Colonic mucosa (tissue), 4 donors: Measurements from ENCODE around the gene IL17D. TPM values are rescaled to one million over a fixed set of nuclear protein-coding genes. Genes with fewer than 3 reads are reported as not detected.

Experiments used
- DNase-seq: peaks from one replicate; pipeline ENCODE4 v3.0.0-alpha.2; 2020
- H3K27ac ChIP-seq: fragments of 200-600 bp; one replicate; pipeline ENCODE4 v1.8.0; 2021
- H3K27me3 ChIP-seq: fragments of 200-600 bp; one replicate; pipeline ENCODE4 v1.8.0; 2021
- H3K36me3 ChIP-seq: fragments of 200-600 bp; one replicate; pipeline ENCODE4 v1.8.0; 2021
- H3K4me1 ChIP-seq: fragments of 200-600 bp; one replicate; pipeline ENCODE4 v1.8.0; 2021; ENCODE audit warnings: mild to moderate bottlenecking
- H3K4me3 ChIP-seq: fragments of 200-600 bp; one replicate; pipeline ENCODE4 v1.8.0; 2021
- H3K9ac ChIP-seq, 2 donors: one replicate each; pipeline ENCODE4 v1.7.0; 2013; ENCODE audit warnings: control low read depth in 2 of 2, low read depth in 2 of 2, low read length in 2 of 2
- H3K9me3 ChIP-seq: fragments of 200-600 bp; one replicate; pipeline ENCODE4 v1.8.0; 2021
- CTCF ChIP-seq: fragments of 200-600 bp; IDR thresholded peaks from one replicate; pipeline ENCODE4 v1.8.0; 2022; ENCODE audit warnings: antibody characterized with exemption, mild to moderate bottlenecking
- intact Hi-C: fragments of 100-400 bp; cut with DNase I; formaldehyde crosslinking; loops from one replicate; pipeline ENCODE4 v1.14.1; 2022
- total RNA-seq, 2 donors: library from RNA; stranded (reverse); fragmentation: NEBNext Ultra II Directional in 1 of 2; extraction: Animal tissue kit (Norgen Biotek cat#: 25700) in 1 of 2; gene quantifications; one replicate each; pipeline ENCODE4 v1.2.1, GENCODE V29; 2021
- donor health status: healthy.
- donor health status: DM: no; HTN: no; CAD: no.
- donor health status: DM: no; HTN: no; CAD: no.

Gene IL17D
- total RNA-seq, 2 donors from 2014 or later, result 0.49 to 0.93 TPM

- Histone ChIP-seq H3K27me3 (no peaks in the 10 kb centered on the region), H3K36me3 (no peaks in the 10 kb centered on the region), H3K9ac (no peak overlapping the region), H3K27ac (no peak overlapping the region), H3K9me3 (no peaks in the 10 kb centered on the region), H3K4me3 (no peak overlapping the region), H3K4me1 (peaks cover 5% of the 10 kb centered on the region)
- no peak for DNase-seq
- intact Hi-C loops, result no loop called here
- TF ChIP-seq CTCF, result no peak
Measured at GRCh38 chr13:20769834-20770233, 66.3 kb downstream of the IL17D start.

Other genes with a start within 250 kb of the IL17D start
- 100 to 1,000 TPM in 1 of 2 donors, 10 to 100 TPM in 1; 64.6 to 144 TPM for gene CRYL1, start 177.8 kb upstream of the IL17D start, total RNA-seq
- gene IFT88, start 136.5 kb upstream of the IL17D start, total RNA-seq, result 10 to 100 TPM; 11.8 to 12.0 TPM
- 1 to 10 TPM; 4.8 to 5.2 TPM for gene EEF1AKMT1, start 70.3 kb downstream of the IL17D start, total RNA-seq
- gene XPO4, start 199.0 kb downstream of the IL17D start, total RNA-seq, result 10 to 100 TPM in 1 of 2 donors, 1 to 10 TPM in 1; 9.1 to 18.2 TPM